Measurements from ENCODE around the gene RAB8A.

GRCh38 chr19:16091546-16092475, 19.9 kb upstream of the RAB8A start:
- TF ChIP-seq CTCF (conservative IDR thresholded peaks at IDR 0.05; ENCODE audit: low read depth, low read length) (no peak), EZH2 (IDR thresholded peaks at IDR 0.05; ENCODE audit: borderline replicate concordance, low read depth, low read length, poor library complexity, severe bottlenecking) (no peak)

Data from A673 (cell line).